HEK293 (cell line): ENCODE measurements around the gene EPHA2.

Source experiments
- AEBP2 ChIP-seq: fragments of 450-650 bp; formaldehyde crosslinking; IDR thresholded peaks from 2 replicates; pipeline ENCODE4 v1.5.1; 2016; ENCODE audit warnings: missing biosample characterization, missing genetic modification characterization, borderline replicate concordance
- ATF2 ChIP-seq: fragments of 450-650 bp; formaldehyde crosslinking; IDR thresholded peaks from 2 replicates; pipeline ENCODE4 v1.5.1; 2016; ENCODE audit warnings: missing biosample characterization, missing genetic modification characterization, low read depth
- CTCF ChIP-seq: fragments of 450-650 bp; formaldehyde crosslinking; IDR thresholded peaks from 2 replicates; pipeline ENCODE4 v1.5.1; 2016; ENCODE audit warnings: missing biosample characterization, missing genetic modification characterization
- OSR2 ChIP-seq: fragments of 450-650 bp; formaldehyde crosslinking; IDR thresholded peaks from 2 replicates; pipeline ENCODE4 v1.5.1; 2016; ENCODE audit warnings: missing biosample characterization, missing genetic modification characterization
- PATZ1 ChIP-seq: fragments of 450-650 bp; formaldehyde crosslinking; IDR thresholded peaks from 2 replicates; pipeline ENCODE4 v1.5.1; 2016; ENCODE audit warnings: missing biosample characterization, missing genetic modification characterization
- PRDM10 ChIP-seq: fragments of 450-650 bp; formaldehyde crosslinking; IDR thresholded peaks from 2 replicates; pipeline ENCODE4 v1.5.1; 2016; ENCODE audit warnings: missing biosample characterization, missing genetic modification characterization
- PRDM6 ChIP-seq: fragments of 450-650 bp; formaldehyde crosslinking; IDR thresholded peaks from 2 replicates; pipeline ENCODE4 v1.5.1; 2017; ENCODE audit warnings: missing biosample characterization, missing genetic modification characterization
- TRIM28 ChIP-seq: IDR thresholded peaks from 2 replicates; pipeline ENCODE4 v1.6.1; 2011; ENCODE audit warnings: low read length, control low read depth, borderline replicate concordance
- YY2 ChIP-seq: fragments of 450-650 bp; formaldehyde crosslinking; IDR thresholded peaks from 2 replicates; pipeline ENCODE4 v1.5.1; 2016; ENCODE audit warnings: missing biosample characterization, missing genetic modification characterization
- ZBTB11 ChIP-seq: fragments of 450-650 bp; formaldehyde crosslinking; conservative IDR thresholded peaks from 2 replicates; pipeline ENCODE4 v1.5.1; 2016; ENCODE audit warnings: low read depth, missing biosample characterization, missing genetic modification characterization
- ZNF140 ChIP-seq: fragments of 450-650 bp; formaldehyde crosslinking; IDR thresholded peaks from 2 replicates; pipeline ENCODE4 v1.5.1; 2016; ENCODE audit warnings: missing biosample characterization, missing genetic modification characterization
- ZNF155 ChIP-seq: fragments of 450-650 bp; formaldehyde crosslinking; IDR thresholded peaks from 2 replicates; pipeline ENCODE4 v1.5.1; 2016; ENCODE audit warnings: missing biosample characterization, missing genetic modification characterization
- ZNF16 ChIP-seq: fragments of 450-650 bp; formaldehyde crosslinking; IDR thresholded peaks from 2 replicates; pipeline ENCODE4 v1.5.1; 2016; ENCODE audit warnings: low read depth, missing biosample characterization, missing genetic modification characterization
- ZNF19 ChIP-seq: fragments of 450-650 bp; formaldehyde crosslinking; IDR thresholded peaks from 2 replicates; pipeline ENCODE4; 2016; ENCODE audit warnings: missing biosample characterization, missing genetic modification characterization, low read depth
- ZNF221 ChIP-seq: fragments of 450-650 bp; formaldehyde crosslinking; IDR thresholded peaks from 2 replicates; pipeline ENCODE4 v1.5.1; 2017; ENCODE audit warnings: missing biosample characterization, missing genetic modification characterization, borderline replicate concordance
- ZNF223 ChIP-seq: fragments of 450-650 bp; formaldehyde crosslinking; IDR thresholded peaks from 2 replicates; pipeline ENCODE4 v1.5.1; 2016; ENCODE audit warnings: missing biosample characterization, missing genetic modification characterization
- ZNF341 ChIP-seq: fragments of 450-650 bp; formaldehyde crosslinking; IDR thresholded peaks from 2 replicates; pipeline ENCODE4; 2016; ENCODE audit warnings: low read depth, missing biosample characterization, missing genetic modification characterization
- ZNF510 ChIP-seq: fragments of 450-650 bp; formaldehyde crosslinking; IDR thresholded peaks from 2 replicates; pipeline ENCODE4 v1.5.1; 2018; ENCODE audit warnings: mild to moderate bottlenecking, missing genetic modification characterization, missing biosample characterization; ENCODE audit not compliant: insufficient replicate concordance
- ZNF561 ChIP-seq: fragments of 450-650 bp; IDR thresholded peaks from 2 replicates; pipeline ENCODE4 v1.5.1; 2018; ENCODE audit warnings: missing biosample characterization, missing genetic modification characterization, borderline replicate concordance
- ZNF692 ChIP-seq: fragments of 450-650 bp; formaldehyde crosslinking; IDR thresholded peaks from 2 replicates; pipeline ENCODE4 v1.5.1; 2016; ENCODE audit warnings: missing biosample characterization, missing genetic modification characterization

Gene EPHA2

GRCh38 chr1:16146279-16147155 is 9.4 kb downstream of the EPHA2 start (continued):
- TF ChIP-seq ZNF692 (peak; percentile 77; the same call in 1 of the 2 replicates), YY2 (no peak), ZNF155 (tag by site-specific recombination) (no peak), ZNF341 (tag by site-specific recombination) (peak; percentile 38), ZBTB11 (tag by site-specific recombination) (no peak), ZNF510 (tag by site-specific recombination) (no peak), ZNF19 (tag by site-specific recombination) (no peak), PRDM6 (tag by site-specific recombination) (no peak), ZNF140 (tag by site-specific recombination) (no peak), OSR2 (tag by site-specific recombination) (no peak), ZNF223 (tag by site-specific recombination) (no peak), AEBP2 (tag by site-specific recombination) (no peak), CTCF (no peak), PRDM10 (tag by site-specific recombination) (peak; percentile 95), ZNF221 (tag by site-specific recombination) (no peak), ZNF16 (tag by site-specific recombination) (no peak), TRIM28 (no peak), ZNF561 (tag by site-specific recombination) (no peak), PATZ1 (tag by site-specific recombination) (peak; percentile 95), ATF2 (tag by site-specific recombination) (0 out of 2 replicates have a peak, but pooled peaks have one; percentile 33)
